NCI-H146 treated with DMSO at 0.1 percent for 48 hours (cell line): ENCODE results near the gene LCK.
"Not testable (repeated sequence)": the region's sequence is repeated elsewhere in the genome, so short reads cannot be mapped to it uniquely, and the experiment has no call there.

Source experiments
- DNase-seq: peaks from one replicate; lab custom pipeline; 2025; ENCODE audit not compliant: unreplicated experiment; lab: John Stamatoyannopoulos, UW

LCK gene

DNA sequence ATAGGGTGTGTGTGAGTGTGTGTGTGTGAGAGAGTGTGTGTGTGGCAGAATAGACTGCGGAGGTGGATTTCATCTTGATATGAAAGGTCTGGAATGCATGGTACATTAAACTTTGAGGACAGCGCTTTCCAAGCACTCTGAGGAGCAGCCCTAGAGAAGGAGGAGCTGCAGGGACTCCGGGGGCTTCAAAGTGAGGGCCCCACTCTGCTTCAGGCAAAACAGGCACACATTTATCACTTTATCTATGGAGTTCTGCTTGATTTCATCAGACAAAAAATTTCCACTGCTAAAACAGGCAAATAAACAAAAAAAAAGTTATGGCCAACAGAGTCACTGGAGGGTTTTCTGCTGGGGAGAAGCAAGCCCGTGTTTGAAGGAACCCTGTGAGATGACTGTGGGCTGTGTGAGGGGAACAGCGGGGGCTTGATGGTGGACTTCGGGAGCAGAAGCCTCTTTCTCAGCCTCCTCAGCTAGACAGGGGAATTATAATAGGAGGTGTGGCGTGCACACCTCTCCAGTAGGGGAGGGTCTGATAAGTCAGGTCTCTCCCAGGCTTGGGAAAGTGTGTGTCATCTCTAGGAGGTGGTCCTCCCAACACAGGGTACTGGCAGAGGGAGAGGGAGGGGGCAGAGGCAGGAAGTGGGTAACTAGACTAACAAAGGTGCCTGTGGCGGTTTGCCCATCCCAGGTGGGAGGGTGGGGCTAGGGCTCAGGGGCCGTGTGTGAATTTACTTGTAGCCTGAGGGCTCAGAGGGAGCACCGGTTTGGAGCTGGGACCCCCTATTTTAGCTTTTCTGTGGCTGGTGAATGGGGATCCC, 22.5 kb downstream of the LCK start:
- DNase-seq = peak; percentile 80

GRCh38 chr1:32274646-32275340, 23.7 kb downstream of the LCK start:
- DNase-seq = no peak

- no peak for DNase-seq
Observed at GRCh38 chr1:32275424-32275823, 24.4 kb downstream of the LCK start.

GRCh38 chr1:32276032-32276782, 25.1 kb downstream of the LCK start:
- DNase-seq = no peak

DNA sequence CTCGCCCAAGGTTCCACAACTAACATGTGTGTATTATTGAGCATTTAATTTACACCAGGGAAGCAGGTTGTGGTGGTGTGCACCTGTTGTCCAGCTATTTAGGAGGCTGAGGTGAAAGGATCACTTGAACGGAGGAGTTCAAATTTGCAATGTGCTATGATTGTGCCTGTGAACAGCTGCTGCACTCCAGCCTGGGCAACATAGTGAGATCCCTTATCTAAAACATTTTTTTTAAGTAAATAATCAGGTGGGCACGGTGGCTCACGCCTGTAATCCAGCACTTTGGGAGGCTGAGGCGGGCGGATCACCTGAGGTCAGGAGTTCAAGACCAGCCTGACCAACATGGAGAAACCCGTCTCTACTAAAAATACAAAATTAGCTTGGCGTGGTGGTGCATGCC, 33.7 kb downstream of the LCK start:
- not testable (repeated sequence) for DNase-seq

DNA sequence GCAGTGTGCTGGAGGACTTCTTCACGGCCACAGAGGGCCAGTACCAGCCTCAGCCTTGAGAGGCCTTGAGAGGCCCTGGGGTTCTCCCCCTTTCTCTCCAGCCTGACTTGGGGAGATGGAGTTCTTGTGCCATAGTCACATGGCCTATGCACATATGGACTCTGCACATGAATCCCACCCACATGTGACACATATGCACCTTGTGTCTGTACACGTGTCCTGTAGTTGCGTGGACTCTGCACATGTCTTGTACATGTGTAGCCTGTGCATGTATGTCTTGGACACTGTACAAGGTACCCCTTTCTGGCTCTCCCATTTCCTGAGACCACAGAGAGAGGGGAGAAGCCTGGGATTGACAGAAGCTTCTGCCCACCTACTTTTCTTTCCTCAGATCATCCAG, 34.6 kb downstream of the LCK start:
- DNase-seq = no peak

- DNase-seq = no peak
Observed at GRCh38 chr1:32286763-32287162, 35.7 kb downstream of the LCK start.

- no peak for DNase-seq
Observed at GRCh38 chr1:32289256-32289655, 38.2 kb downstream of the LCK start.

DNA sequence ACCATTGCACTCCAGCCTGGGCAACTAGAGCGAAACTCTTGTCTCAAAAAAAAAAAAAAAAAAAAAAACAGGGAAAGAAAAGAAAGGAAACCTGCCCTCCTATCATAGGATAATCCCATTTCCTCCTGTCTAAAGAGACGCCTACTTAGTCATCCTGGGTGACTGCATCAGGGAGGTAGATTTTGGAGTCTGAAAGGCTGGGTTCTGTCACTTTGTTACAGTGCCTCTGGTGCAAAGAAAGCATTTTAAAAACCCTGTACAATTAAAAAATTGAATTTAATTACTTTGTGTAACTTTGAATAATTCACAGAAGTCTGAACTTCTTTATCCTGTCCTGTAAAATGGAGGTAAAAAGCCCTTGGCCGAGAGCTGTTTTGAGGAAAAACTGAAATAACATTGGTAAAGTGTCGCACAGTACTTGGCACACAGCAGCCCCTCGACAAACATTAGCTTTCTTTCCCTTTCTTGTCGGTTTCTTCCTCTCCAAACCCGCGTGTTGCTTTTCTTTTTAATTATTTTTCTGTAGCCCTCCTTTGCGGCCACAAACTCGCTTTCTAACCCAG, 40.2 kb downstream of the LCK start:
- no peak for DNase-seq

- DNase-seq = peak; percentile 84
Observed at GRCh38 chr1:32291708-32292538, 40.9 kb downstream of the LCK start, which contains the start of gene HDAC1. HDAC1 (plus strand) TSS chr1:32292083; CDS start chr1:32292170, 87 bp downstream.

DNA sequence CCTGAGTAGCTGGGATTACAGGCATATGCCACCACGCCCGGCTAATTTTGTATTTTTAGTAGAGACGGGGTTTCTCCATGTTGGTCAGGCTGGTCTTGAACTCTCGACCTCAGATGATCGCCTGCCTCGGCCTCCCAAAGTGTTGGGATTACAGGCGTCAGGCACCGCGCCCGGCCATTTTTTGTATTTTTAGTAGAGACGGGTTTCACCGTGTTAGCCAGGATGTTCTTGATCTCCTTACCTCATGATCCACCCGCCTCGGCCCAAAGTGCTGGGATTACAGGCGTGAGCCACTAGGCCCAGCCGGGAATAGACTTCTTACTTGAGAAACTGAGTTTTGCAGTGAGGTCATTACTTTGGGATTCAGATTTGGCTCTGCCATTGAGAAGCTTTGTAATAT, 47.1 kb downstream of the LCK start:
- not testable (repeated sequence) for DNase-seq

- no peak for DNase-seq
Observed at GRCh38 chr1:32299327-32299726, 48.3 kb downstream of the LCK start.

GRCh38 chr1:32303358-32303757, 52.3 kb downstream of the LCK start:
- no peak for DNase-seq

- DNase-seq = no peak
Observed at GRCh38 chr1:32303997-32304622, 53.0 kb downstream of the LCK start.

- DNase-seq = no peak
Observed at GRCh38 chr1:32305310-32305709, 54.2 kb downstream of the LCK start.

- DNase-seq = no peak
Observed at GRCh38 chr1:32307324-32307723, 56.3 kb downstream of the LCK start.

- no peak for DNase-seq
Observed at GRCh38 chr1:32309960-32310359, 58.9 kb downstream of the LCK start.

DNA sequence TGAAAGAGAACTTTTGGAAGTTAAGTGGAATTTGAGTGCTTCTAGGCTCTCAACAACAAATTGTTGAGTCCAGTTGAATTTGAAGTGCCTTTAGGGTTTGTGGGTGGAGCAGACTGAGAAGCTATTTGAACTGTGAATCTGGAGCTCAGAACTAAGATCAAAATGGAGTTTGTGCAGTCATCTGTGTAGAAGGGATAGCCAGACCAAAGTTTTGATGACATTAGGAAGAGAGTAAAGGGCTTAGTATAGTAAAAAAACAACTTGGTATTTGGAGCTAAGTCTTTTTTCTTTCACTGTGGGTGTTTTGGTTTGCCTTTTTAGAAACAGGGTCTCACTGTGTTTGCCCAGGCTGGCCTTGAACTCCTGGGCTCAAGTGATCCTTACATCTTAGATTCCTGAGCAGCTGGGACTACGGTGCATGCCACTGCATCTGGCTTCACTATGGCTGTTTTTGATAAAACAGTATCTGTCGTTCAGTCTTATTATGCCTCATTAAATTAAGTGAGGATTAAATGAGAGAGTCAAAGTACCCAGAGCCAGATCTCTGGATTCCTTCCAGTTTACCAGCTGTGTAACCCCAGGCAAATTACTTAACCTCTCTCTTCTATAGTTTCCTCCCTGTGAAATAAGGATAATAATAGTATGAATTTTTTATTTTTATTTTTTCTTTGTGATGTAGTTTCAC, 60.8 kb downstream of the LCK start:
- no peak for DNase-seq

DNA sequence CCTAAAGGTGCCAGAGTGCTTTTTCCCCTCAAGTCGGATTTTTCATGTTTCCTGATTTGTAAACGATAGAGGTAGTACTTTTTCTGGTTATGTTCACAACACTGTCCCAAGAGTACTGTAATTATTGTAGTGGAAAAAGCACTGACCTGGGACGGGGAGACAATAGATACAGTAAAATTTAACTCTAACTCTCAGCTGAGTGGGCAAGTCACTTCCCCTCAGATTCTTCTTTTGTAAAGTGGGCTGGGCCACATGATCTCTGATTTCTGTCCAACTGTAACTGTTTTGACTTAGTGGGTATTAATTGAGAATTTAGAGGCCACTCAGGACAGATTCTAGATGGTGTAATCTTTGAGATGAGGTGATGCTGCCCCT, 65.8 kb downstream of the LCK start:
- DNase-seq = no peak
